Mammary epithelial cell (primary cell): Measurements from ENCODE around the gene TSPAN11.

Experiments used
- CTCF ChIP-seq, 2 donors: IDR thresholded peaks in 1 of 2; conservative IDR thresholded peaks in 1 of 2; 2 replicates each; pipeline ENCODE4 v1.5.1; 2011 to 2012; ENCODE audit warnings: inconsistent platforms in 2 of 2, low read length in 2 of 2, mild to moderate bottlenecking in 2 of 2, control low read depth in 1 of 2, low read depth in 1 of 2; ENCODE audit not compliant: insufficient read depth in 1 of 2; ENCODE audit errors: extremely low read depth in 1 of 2
- EZH2 ChIP-seq: IDR thresholded peaks from 2 replicates; pipeline ENCODE4 v1.6.1; 2012; ENCODE audit warnings: low read length, inconsistent platforms, borderline replicate concordance

DNA sequence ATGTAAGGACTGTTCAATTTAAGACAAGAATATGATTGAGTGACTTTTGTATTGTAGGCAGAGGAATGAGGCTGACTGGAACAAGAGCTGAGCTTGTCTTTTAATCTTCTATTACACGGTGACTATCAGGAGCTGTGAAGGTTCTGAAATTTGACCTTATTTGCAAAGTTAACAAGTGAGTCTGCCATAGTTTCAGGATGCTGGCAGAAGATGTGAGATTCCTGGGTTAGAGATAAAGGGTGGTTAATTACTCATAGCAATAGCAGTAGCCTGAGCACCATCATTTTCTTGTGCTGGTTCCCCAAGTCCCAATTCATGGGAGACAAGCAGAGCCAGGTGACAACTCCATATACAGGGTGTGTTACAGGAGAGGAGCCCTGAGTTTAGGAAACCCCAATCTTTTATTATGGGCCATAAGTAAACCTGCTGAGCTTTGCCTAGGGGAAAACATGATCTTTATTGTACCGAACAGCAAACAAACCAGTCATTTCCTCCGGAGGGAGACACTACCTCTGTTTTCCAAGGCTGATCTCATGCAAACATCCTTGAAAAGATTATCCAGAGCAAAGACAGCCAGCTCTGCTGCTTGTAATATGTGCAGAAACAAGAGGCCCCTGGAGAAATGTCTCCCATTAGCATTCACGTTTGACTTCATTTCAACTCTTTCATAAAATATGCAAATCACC, 95.4 kb downstream of the TSPAN11 start:
- no peak for TF ChIP-seq CTCF (conservative IDR thresholded peaks at IDR 0.05 in 1 of 2, IDR thresholded peaks at IDR 0.05 in 1 of 2; ENCODE audit: extremely low read depth in 1 of 2, insufficient read depth in 1 of 2, low read depth in 1 of 2, low read length in 2 of 2)
- no peak for TF ChIP-seq EZH2
